Measurements from ENCODE around the gene DNAJB8. TPM values are rescaled to one million over a fixed set of nuclear protein-coding genes. Genes with fewer than 3 reads are reported as not detected.

The DNAJB8 gene
- total and polyA plus RNA-seq, 9 of the 15 experiments (the other 6 are each of a cell fraction or from before 2014, with no cell fraction given) = not detected

GRCh38 chr3:128486681-128487537, 20.2 kb upstream of the DNAJB8 start (continued):
- TF ChIP-seq, protein P1, sequence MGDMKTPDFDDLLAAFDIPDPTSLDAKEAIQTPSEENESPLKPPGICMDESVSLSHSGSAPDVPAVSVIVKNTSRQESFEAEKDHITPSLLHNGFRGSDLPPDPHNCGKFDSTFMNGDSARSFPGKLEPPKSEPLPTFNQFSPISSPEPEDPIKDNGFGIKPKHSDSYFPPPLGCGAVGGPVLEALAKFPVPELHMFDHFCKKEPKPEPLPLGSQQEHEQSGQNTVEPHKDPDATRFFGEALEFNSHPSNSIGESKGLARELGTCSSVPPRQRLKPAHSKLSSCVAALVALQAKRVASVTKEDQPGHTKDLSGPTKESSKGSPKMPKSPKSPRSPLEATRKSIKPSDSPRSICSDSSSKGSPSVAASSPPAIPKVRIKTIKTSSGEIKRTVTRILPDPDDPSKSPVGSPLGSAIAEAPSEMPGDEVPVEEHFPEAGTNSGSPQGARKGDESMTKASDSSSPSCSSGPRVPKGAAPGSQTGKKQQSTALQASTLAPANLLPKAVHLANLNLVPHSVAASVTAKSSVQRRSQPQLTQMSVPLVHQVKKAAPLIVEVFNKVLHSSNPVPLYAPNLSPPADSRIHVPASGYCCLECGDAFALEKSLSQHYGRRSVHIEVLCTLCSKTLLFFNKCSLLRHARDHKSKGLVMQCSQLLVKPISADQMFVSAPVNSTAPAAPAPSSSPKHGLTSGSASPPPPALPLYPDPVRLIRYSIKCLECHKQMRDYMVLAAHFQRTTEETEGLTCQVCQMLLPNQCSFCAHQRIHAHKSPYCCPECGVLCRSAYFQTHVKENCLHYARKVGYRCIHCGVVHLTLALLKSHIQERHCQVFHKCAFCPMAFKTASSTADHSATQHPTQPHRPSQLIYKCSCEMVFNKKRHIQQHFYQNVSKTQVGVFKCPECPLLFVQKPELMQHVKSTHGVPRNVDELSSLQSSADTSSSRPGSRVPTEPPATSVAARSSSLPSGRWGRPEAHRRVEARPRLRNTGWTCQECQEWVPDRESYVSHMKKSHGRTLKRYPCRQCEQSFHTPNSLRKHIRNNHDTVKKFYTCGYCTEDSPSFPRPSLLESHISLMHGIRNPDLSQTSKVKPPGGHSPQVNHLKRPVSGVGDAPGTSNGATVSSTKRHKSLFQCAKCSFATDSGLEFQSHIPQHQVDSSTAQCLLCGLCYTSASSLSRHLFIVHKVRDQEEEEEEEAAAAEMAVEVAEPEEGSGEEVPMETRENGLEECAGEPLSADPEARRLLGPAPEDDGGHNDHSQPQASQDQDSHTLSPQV (IDR thresholded peaks at IDR 0.05) = 0 out of 2 replicates have a peak, but pooled peaks have one; percentile 27
- no peak for TF ChIP-seq ZNF764 (CRISPR knock-in tag; IDR thresholded peaks at IDR 0.05; ENCODE audit: low read depth)
- TF ChIP-seq ZC3H4 (CRISPR knock-in tag; IDR thresholded peaks at IDR 0.05; ENCODE audit: borderline replicate concordance) = peak; percentile 87; the same call in 1 of the 2 replicates
- TF ChIP-seq TAF9B (IDR thresholded peaks at IDR 0.05; ENCODE audit: partially characterized antibody) = peak; percentile 24
- no peak for TF ChIP-seq C11orf30 (IDR thresholded peaks at IDR 0.05; ENCODE audit: low read depth)
- TF ChIP-seq FOSL1 (tag; conservative IDR thresholded peaks at IDR 0.05) = no peak
- TF ChIP-seq NCOA4 (IDR thresholded peaks at IDR 0.05; ENCODE audit: partially characterized antibody) = no peak
- TF ChIP-seq BDP1 (IDR thresholded peaks at IDR 0.05; ENCODE audit: insufficient read depth, insufficient read length) = no peak
- 0 out of 2 replicates have a peak, but pooled peaks have one; percentile 13 for TF ChIP-seq PHF8 (IDR thresholded peaks at IDR 0.05; ENCODE audit: borderline replicate concordance, low read length)
- TF ChIP-seq POLR2B (IDR thresholded peaks at IDR 0.05; ENCODE audit: low read depth, partially characterized antibody) = no peak
- TF ChIP-seq CREB1 (IDR thresholded peaks at IDR 0.05) = 0 out of 2 replicates have a peak, but pooled peaks have one; percentile 31
- TF ChIP-seq CREB1 (CRISPR knock-in tag; IDR thresholded peaks at IDR 0.05) = no peak; the same call in 1 of the 2 replicates
- 0 out of 2 replicates have a peak, but pooled peaks have one; percentile 18 for TF ChIP-seq PML (IDR thresholded peaks at IDR 0.05; ENCODE audit: low read length)
- no peak for TF ChIP-seq PTRF (tag; IDR thresholded peaks at IDR 0.05)
- peak; percentile 15; the same call in 1 of the 2 replicates for TF ChIP-seq EGR1 (conservative IDR thresholded peaks at IDR 0.05)
- TF ChIP-seq SAFB (IDR thresholded peaks at IDR 0.05; ENCODE audit: borderline replicate concordance, low read depth, low read length) = peak; percentile 33; the same call in 1 of the 2 replicates
- TF ChIP-seq BRF1 (IDR thresholded peaks at IDR 0.05; ENCODE audit: borderline replicate concordance, extremely low read depth, insufficient read length) = no peak
- TF ChIP-seq, protein P2, sequence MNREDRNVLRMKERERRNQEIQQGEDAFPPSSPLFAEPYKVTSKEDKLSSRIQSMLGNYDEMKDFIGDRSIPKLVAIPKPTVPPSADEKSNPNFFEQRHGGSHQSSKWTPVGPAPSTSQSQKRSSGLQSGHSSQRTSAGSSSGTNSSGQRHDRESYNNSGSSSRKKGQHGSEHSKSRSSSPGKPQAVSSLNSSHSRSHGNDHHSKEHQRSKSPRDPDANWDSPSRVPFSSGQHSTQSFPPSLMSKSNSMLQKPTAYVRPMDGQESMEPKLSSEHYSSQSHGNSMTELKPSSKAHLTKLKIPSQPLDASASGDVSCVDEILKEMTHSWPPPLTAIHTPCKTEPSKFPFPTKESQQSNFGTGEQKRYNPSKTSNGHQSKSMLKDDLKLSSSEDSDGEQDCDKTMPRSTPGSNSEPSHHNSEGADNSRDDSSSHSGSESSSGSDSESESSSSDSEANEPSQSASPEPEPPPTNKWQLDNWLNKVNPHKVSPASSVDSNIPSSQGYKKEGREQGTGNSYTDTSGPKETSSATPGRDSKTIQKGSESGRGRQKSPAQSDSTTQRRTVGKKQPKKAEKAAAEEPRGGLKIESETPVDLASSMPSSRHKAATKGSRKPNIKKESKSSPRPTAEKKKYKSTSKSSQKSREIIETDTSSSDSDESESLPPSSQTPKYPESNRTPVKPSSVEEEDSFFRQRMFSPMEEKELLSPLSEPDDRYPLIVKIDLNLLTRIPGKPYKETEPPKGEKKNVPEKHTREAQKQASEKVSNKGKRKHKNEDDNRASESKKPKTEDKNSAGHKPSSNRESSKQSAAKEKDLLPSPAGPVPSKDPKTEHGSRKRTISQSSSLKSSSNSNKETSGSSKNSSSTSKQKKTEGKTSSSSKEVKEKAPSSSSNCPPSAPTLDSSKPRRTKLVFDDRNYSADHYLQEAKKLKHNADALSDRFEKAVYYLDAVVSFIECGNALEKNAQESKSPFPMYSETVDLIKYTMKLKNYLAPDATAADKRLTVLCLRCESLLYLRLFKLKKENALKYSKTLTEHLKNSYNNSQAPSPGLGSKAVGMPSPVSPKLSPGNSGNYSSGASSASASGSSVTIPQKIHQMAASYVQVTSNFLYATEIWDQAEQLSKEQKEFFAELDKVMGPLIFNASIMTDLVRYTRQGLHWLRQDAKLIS (CRISPR knock-in tag; IDR thresholded peaks at IDR 0.05) = peak; percentile 17
- peak; percentile 40 for TF ChIP-seq PCBP1 (IDR thresholded peaks at IDR 0.05; ENCODE audit: low read depth, low read length, poor library complexity, severe bottlenecking)
- peak; percentile 48 for TF ChIP-seq CCNT2 (IDR thresholded peaks at IDR 0.05; ENCODE audit: borderline replicate concordance, extremely low read depth, insufficient read length, low read depth, low read length)

Data from K562 (cell line).